Activated CD4-positive, alpha-beta T cell treated with anti-CD3 and anti-CD28 coated beads for 1 hour (primary cell): ENCODE measurements around the gene CCDC85B.
"Not testable (repeated sequence)": the region's sequence is repeated elsewhere in the genome, so short reads cannot be mapped to it uniquely, and the experiment has no call there.

Source experiments
- DNase-seq: peaks from one replicate; pipeline ENCODE4 v3.0.0-alpha.2; 2020

The CCDC85B gene

GRCh38 chr11:65890324-65891218 is at the start of gene CCDC85B:
CCDC85B (plus strand) TSS chr11:65890673; CDS start chr11:65890784, 111 bp downstream.
- DNase-seq = peak; percentile 99

GRCh38 chr11:65842144-65842543 is 48.3 kb upstream of the CCDC85B start:
- no peak for DNase-seq

GRCh38 chr11:65843811-65844210 is 46.7 kb upstream of the CCDC85B start:
- DNase-seq = no peak

- DNase-seq = no peak
Measured at GRCh38 chr11:65844231-65844872, 46.1 kb upstream of the CCDC85B start.

- no peak for DNase-seq
Measured at GRCh38 chr11:65847746-65848145, 42.7 kb upstream of the CCDC85B start.

- not testable (repeated sequence) for DNase-seq
Measured at GRCh38 chr11:65848693-65849092, 41.8 kb upstream of the CCDC85B start.

- DNase-seq = no peak
Measured at GRCh38 chr11:65849366-65849765, 41.1 kb upstream of the CCDC85B start.

- DNase-seq = no peak
Measured at GRCh38 chr11:65849771-65850216, 40.7 kb upstream of the CCDC85B start.

GRCh38 chr11:65850217-65851082 is 40.0 kb upstream of the CCDC85B start:
- no peak for DNase-seq

GRCh38 chr11:65851083-65851579 is 39.3 kb upstream of the CCDC85B start:
- DNase-seq = no peak

GRCh38 chr11:65851811-65852507 is 38.5 kb upstream of the CCDC85B start:
- no peak for DNase-seq

- DNase-seq = no peak
Measured at GRCh38 chr11:65852508-65853245, 37.8 kb upstream of the CCDC85B start.

- no peak for DNase-seq
Measured at GRCh38 chr11:65853246-65853979, 37.1 kb upstream of the CCDC85B start.

GRCh38 chr11:65854161-65854592 is 36.3 kb upstream of the CCDC85B start:
- no peak for DNase-seq

- DNase-seq = no peak
Measured at GRCh38 chr11:65854852-65855837, 35.3 kb upstream of the CCDC85B start.

- DNase-seq = no peak
Measured at GRCh38 chr11:65855927-65856363, 34.5 kb upstream of the CCDC85B start.

GRCh38 chr11:65856689-65857499 is 33.6 kb upstream of the CCDC85B start:
- DNase-seq = peak; percentile 69

GRCh38 chr11:65857500-65857852 is 33.0 kb upstream of the CCDC85B start:
- DNase-seq = peak; percentile 53
